CD4-positive, alpha-beta T cell treated with Interleukin-6 at 100 ng/mL for 8 hours (primary cell): Measurements from ENCODE around the gene ZNF700.
"Not testable (repeated sequence)": the region's sequence is repeated elsewhere in the genome, so short reads cannot be mapped to it uniquely, and the experiment has no call there.

ENCODE experiments used
- DNase-seq: peaks from one replicate; pipeline ENCODE4 v3.0.0-alpha.2; 2020; ENCODE audit warnings: mixed read lengths, low spot score

Gene ZNF700

DNA sequence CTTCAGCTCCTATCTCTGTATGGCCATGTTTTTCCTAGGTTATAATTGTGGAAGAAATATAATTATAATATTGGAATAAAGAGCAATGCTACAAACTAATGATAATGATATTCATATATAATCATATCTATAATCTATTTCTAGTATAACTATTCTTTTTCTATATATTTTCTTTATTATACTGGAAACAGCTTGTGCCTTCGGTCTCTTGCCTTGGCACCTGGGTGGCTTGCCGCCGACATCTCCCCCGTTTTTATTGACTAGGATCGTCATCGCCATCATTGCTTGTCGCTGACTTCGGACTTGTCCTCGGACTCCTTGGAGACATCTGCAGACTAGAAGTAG, 64.2 kb downstream of the ZNF700 start:
- DNase-seq, result no peak

DNA sequence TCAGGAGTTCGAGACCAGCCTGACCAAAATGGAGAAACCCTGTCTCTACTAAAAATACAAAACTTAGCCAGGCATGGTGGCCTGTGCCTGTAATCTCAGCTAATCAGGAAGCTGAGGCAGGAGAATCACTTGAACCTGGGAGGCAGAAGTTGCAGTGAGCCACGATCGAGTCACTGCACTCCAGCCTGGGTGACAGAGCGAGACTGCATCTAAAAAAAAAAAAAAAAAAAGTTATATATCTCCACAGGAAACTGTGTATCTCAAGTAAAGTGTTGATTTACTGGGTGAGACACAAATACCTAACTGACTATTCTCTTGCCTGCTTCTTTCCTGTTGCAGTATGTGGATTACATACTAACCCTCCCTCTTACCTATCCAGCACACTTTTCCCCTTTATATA, 67.0 kb downstream of the ZNF700 start:
- not testable (repeated sequence) for DNase-seq

DNA sequence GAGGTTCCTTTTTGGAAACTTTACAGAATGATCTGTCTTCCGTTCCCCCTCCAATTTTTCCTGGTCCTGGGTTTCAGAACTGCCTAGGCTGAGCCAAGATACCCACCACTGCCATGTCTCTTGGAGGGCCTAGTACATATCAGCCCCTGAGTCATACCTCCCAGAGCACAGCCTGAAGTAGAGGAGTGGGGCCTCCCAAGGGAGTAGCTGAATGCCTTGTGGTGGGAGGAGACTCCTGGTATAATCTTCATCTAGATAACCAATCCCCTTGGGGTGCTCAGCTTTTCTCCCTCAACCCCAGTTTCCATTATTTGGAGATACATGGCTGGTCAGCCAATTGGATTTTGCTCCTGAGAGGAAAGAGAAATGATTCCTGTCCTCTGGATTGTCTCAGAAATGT, 70.3 kb downstream of the ZNF700 start:
- DNase-seq, result no peak
